ENCODE results near the gene GCN1.

Gene GCN1

DNA sequence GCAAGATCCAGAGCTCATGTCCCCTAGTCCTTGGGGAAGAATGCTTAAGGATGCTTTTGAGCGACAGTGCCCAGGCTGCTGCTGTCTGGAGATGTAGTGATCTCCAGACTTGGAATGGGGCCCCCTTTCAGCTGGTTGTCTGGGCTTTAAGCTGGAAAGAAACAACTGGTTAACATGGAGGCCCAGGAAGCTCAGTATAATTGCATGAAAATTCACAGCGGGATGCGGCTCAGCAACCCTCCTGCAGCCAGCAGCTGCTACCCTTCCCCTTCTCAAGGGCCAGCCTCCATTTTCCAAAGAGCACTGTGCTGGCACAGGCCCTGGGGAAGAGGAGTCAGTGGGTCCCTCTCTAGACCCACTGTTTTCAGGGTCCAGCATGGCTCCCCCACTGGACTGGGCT lies 104.3 kb downstream of the GCN1 start:
- no peak for TF ChIP-seq POLR2AphosphoS5 (IDR thresholded peaks at IDR 0.05; ENCODE audit: low read depth)
- TF ChIP-seq GABPA (IDR thresholded peaks at IDR 0.05; ENCODE audit: low read depth) = no peak
- no peak for TF ChIP-seq SPI1 (IDR thresholded peaks at IDR 0.05; ENCODE audit: borderline replicate concordance, low read depth)
- TF ChIP-seq, protein P1, sequence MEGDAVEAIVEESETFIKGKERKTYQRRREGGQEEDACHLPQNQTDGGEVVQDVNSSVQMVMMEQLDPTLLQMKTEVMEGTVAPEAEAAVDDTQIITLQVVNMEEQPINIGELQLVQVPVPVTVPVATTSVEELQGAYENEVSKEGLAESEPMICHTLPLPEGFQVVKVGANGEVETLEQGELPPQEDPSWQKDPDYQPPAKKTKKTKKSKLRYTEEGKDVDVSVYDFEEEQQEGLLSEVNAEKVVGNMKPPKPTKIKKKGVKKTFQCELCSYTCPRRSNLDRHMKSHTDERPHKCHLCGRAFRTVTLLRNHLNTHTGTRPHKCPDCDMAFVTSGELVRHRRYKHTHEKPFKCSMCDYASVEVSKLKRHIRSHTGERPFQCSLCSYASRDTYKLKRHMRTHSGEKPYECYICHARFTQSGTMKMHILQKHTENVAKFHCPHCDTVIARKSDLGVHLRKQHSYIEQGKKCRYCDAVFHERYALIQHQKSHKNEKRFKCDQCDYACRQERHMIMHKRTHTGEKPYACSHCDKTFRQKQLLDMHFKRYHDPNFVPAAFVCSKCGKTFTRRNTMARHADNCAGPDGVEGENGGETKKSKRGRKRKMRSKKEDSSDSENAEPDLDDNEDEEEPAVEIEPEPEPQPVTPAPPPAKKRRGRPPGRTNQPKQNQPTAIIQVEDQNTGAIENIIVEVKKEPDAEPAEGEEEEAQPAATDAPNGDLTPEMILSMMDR (IDR thresholded peaks at IDR 0.05; ENCODE audit: insufficient read depth, low read length) = no peak
- TF ChIP-seq, protein P2, sequence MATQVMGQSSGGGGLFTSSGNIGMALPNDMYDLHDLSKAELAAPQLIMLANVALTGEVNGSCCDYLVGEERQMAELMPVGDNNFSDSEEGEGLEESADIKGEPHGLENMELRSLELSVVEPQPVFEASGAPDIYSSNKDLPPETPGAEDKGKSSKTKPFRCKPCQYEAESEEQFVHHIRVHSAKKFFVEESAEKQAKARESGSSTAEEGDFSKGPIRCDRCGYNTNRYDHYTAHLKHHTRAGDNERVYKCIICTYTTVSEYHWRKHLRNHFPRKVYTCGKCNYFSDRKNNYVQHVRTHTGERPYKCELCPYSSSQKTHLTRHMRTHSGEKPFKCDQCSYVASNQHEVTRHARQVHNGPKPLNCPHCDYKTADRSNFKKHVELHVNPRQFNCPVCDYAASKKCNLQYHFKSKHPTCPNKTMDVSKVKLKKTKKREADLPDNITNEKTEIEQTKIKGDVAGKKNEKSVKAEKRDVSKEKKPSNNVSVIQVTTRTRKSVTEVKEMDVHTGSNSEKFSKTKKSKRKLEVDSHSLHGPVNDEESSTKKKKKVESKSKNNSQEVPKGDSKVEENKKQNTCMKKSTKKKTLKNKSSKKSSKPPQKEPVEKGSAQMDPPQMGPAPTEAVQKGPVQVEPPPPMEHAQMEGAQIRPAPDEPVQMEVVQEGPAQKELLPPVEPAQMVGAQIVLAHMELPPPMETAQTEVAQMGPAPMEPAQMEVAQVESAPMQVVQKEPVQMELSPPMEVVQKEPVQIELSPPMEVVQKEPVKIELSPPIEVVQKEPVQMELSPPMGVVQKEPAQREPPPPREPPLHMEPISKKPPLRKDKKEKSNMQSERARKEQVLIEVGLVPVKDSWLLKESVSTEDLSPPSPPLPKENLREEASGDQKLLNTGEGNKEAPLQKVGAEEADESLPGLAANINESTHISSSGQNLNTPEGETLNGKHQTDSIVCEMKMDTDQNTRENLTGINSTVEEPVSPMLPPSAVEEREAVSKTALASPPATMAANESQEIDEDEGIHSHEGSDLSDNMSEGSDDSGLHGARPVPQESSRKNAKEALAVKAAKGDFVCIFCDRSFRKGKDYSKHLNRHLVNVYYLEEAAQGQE (IDR thresholded peaks at IDR 0.05; ENCODE audit: insufficient replicate concordance, low read depth) = no peak
- Histone ChIP-seq H3K4me3 (replicated peaks; ENCODE audit: insufficient read depth, low read length) (no peak overlapping the region), H3K27ac (replicated peaks) (no peak overlapping the region), H3K27me3 (ENCODE audit: insufficient read depth, poor library complexity, severe bottlenecking) (no peaks in the 10 kb centered on the region)
- no peak for DNase-seq (ENCODE audit: low read depth in 1 of 2, low spot score in 1 of 2)

DNA sequence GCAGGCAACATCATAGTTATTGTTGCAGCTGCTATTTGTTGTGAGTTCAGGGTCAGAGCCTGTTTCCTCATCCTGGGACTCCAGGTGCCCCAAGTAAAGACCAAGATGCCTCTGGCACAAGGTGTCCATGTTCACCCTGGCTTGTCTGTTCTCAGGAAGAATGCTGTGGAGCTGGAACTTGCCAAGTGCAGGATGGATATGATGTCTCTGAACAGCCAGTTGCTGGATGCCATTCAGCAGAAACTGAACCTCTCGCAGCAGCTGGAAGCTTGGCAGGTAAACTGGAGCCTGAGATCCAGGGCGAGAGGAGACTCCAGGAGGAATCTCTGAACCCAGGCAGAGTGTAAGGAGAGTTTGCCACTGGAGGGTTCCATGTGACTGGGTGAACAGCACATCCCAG lies 104.7 kb downstream of the GCN1 start:
- TF ChIP-seq GABPA (IDR thresholded peaks at IDR 0.05; ENCODE audit: low read depth) = no peak
- TF ChIP-seq SPI1 (IDR thresholded peaks at IDR 0.05; ENCODE audit: borderline replicate concordance, low read depth) = no peak
- no peak for TF ChIP-seq POLR2AphosphoS5 (IDR thresholded peaks at IDR 0.05; ENCODE audit: low read depth)
- TF ChIP-seq, protein P2 (IDR thresholded peaks at IDR 0.05; ENCODE audit: insufficient replicate concordance, low read depth) = no peak
- TF ChIP-seq, protein P1 (IDR thresholded peaks at IDR 0.05; ENCODE audit: insufficient read depth, low read length) = no peak
- DNase-seq (ENCODE audit: low read depth in 1 of 2, low spot score in 1 of 2) = no peak
- no peak overlapping the region for H3K4me3 ChIP-seq (replicated peaks; ENCODE audit: insufficient read depth, low read length)

DNA sequence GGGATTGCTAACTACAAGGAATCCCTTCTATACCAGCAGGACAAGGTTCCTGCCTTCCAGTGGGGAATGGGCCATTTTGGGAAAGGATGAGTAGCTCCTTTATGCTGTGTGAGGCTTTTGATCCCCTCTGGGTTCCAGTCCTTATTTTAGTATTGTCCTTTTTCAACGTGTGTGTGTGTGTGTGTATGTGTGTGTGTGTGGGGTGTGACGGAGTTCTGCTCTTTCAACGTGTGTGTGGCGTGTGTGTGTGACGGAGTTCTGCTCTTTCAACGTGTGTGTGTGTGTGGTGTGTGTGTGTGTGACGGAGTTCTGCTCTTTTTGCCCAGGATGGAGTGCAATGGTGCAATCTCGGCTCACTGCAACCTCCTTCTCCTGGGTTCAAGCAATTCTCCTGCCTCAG lies 105.4 kb downstream of the GCN1 start:
- DNase-seq (ENCODE audit: low read depth in 1 of 2, low spot score in 1 of 2) = peak; percentile 7 to 24
- H3K27me3 ChIP-seq (ENCODE audit: insufficient read depth, poor library complexity, severe bottlenecking) = no peaks in the 10 kb centered on the region
- no peak overlapping the region for H3K4me3 ChIP-seq (replicated peaks; ENCODE audit: insufficient read depth, low read length)
- no peak overlapping the region for H3K27ac ChIP-seq (replicated peaks)
- TF ChIP-seq, protein P1 (IDR thresholded peaks at IDR 0.05; ENCODE audit: insufficient read depth, low read length) = no peak
- TF ChIP-seq POLR2AphosphoS5 (IDR thresholded peaks at IDR 0.05; ENCODE audit: low read depth) = no peak
- TF ChIP-seq GABPA (IDR thresholded peaks at IDR 0.05; ENCODE audit: low read depth) = no peak
- TF ChIP-seq SPI1 (IDR thresholded peaks at IDR 0.05; ENCODE audit: borderline replicate concordance, low read depth) = no peak
- TF ChIP-seq, protein P2 (IDR thresholded peaks at IDR 0.05; ENCODE audit: insufficient replicate concordance, low read depth) = no peak

More for the DNA sequence above, 104.7 kb downstream of the GCN1 start:
- Histone ChIP-seq H3K27me3 (ENCODE audit: insufficient read depth, poor library complexity, severe bottlenecking) (no peaks in the 10 kb centered on the region), H3K27ac (replicated peaks) (no peak overlapping the region)

Data from HL-60 (cell line).